GM18951 (cell line): ENCODE results near the gene LIPC.

Experiments
- POLR2A ChIP-seq: IDR thresholded peaks from 4 replicates; pipeline ENCODE4 v1.6.1; 2011; ENCODE audit warnings: mild to moderate bottlenecking; ENCODE audit not compliant: insufficient read length, insufficient read depth; ENCODE audit errors: extremely low read depth
- in situ Hi-C: fragments of 300-500 bp; cut with MboI; formaldehyde crosslinking; loops from one replicate; pipeline ENCODE4 v1.12.0; 2022; ENCODE audit warnings: low sequenced_read_pairs, mixed read lengths, inconsistent platforms; ENCODE audit not compliant: unreplicated experiment

Gene LIPC

DNA sequence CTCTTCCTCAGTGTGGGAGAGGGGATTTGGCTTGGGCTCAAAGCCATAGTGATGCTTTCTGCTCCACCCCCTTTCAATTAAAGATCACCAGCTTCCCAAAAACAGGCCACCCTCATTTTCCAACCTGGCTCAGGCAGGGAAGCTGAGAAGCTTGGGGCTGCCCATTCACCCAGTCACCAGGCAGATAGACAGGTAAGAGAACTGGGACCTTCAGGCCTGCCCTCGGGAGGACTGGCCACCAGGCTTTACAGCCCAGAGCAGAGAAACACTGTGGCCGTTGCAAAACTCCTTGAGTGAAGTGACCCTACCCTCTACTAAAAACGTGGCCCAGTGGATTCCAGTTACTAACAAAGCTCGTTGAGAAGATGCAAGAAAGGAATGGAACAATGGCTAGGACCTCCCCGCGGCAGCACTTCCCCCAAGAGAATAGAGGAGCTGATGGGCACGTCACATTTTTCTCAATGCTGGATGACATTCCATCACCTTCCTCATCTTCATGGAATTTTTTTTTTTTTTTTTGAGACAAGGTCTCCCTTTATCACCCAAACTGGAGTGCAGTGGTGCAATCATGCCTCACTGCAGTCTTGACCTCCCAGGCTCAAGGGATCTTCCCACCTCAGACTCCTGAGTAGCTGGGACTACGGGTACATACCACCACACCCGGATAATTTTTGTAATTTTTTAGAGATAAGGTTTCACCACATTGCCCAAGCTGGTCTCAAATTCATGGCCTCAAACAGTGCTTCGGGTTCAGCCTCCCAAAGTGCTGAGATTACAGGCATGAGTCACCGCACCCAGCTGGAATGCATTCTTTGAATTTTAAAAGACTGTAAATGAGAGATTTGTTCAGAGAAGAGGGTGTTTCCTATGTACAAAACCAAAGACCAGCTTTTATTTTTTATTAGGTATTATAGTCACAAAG is 37.9 kb downstream of the LIPC start:
- in situ Hi-C loops, result no loop called here
- no peak for TF ChIP-seq POLR2A

- TF ChIP-seq POLR2A, result no peak
- in situ Hi-C loops, result no loop called here
Measured at GRCh38 chr15:58471348-58471747, 39.6 kb downstream of the LIPC start.

- in situ Hi-C loops, result no loop called here
- no peak for TF ChIP-seq POLR2A
Measured at GRCh38 chr15:58472221-58472620, 40.4 kb downstream of the LIPC start.

- TF ChIP-seq POLR2A, result peak; percentile 13
- in situ Hi-C loops, result no loop called here
Measured at GRCh38 chr15:58472821-58473581, 41.2 kb downstream of the LIPC start.

DNA sequence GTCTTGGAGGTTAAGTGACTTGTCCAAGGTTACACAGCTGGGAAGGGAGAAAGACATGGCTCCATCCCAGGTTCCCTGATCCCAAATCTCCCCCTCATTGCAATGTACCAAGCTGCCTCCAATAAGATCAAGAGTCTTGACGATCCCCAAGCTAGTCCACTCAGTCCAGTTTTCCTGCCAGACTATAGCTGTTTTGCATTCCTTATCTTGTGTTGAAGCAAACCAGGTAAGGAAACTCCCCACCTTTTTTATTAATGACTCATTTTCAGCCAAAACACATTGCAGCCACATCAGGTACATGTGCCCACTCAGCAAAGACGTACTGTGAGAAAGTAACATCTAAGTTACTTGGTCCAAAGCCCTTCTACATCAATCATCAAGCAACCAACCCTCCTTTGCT is 41.9 kb downstream of the LIPC start:
- in situ Hi-C loops, result no loop called here
- no peak for TF ChIP-seq POLR2A

DNA sequence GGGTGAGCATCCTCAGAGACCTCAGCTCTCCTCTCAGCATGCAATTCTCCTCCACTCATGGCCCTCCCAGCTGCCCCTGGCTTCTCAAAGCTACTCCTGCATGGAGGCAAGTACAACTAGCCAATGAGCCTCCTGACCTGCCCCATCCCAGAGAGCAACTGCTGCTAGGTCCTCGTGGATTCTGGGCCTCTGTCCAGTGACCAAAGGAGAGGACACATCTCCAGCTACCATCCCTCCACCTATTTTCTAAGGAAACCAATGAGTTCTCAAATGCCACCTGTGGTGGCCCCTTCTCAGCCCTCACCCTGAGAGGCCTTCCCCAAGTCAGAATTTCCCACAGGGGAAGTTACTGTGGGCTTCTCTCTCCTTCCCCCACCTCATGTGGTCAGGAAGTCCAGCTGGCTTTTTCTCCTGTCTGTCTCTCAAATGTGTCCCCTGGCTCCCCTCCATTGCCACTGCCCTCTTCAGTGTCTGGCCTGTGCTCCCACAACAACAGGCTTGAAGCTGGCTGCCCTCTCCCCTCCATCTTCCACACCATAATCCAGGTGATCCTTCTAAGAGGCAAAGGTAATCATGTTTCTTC is 43.0 kb downstream of the LIPC start:
- in situ Hi-C loops, result no loop called here
- TF ChIP-seq POLR2A, result no peak

GRCh38 chr15:58475573-58476524 is 44.1 kb downstream of the LIPC start:
- in situ Hi-C loops, result no loop called here
- TF ChIP-seq POLR2A, result no peak

- no peak for TF ChIP-seq POLR2A
- in situ Hi-C loops, result no loop called here
Measured at GRCh38 chr15:58476525-58477162, 44.9 kb downstream of the LIPC start.

DNA sequence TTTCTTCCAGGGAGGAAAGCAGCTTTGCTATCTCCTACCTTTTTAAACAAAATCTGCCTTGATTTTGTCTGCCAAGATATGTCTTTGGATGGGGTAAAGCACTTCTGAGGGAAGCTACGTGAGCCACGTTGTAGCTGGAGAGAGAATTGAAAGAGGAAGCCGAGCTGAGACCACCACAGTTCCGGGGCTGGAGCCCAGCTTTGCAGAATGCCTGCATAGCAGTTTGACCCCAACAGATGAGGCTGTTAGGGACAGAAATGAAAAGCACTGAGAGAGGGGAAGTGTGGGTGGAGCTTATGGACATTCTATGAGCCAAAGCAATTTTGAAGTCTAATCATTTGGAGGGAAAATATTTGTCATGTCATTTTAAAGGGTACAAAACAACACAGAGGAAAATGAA is 45.4 kb downstream of the LIPC start:
- TF ChIP-seq POLR2A, result no peak
- in situ Hi-C loops, result no loop called here

DNA sequence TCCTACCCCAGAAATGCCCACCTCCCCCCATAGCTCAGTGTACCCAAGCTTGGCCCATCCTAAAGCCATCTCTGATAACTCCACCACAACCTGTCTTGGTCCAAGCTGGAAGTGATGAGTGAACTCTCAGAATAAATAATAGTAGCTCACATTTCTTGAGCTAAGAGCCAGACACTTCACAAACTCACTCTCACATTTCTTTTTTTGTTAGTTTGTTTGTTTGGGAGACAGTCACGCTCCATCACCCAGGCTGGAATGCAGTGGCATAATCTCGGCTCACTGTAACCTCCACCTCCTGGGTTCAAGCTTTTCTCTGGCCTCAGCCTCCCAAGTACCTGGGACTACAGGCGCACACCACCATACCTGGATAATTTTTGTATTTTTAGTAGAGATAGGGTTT is 46.2 kb downstream of the LIPC start:
- in situ Hi-C loops, result no loop called here
- TF ChIP-seq POLR2A, result no peak

DNA sequence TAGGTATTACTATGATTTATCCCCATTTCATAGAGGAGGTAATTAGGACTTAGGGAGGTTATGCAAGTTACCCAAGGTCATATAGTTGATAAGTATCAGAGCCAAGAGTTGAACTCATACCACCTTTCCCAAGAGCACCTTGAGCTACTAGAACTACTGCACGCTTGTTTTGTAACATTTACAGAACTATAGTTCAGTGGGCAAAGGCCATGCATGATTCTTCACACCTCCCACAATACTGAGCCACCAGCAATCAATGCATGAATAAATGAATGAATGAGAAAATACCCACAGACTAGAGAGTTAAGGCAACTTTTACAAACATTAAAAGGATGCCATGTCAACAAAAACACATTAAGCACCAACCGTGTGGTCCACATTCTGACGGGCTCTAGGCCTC is 46.8 kb downstream of the LIPC start:
- in situ Hi-C loops, result no loop called here
- TF ChIP-seq POLR2A, result no peak

DNA sequence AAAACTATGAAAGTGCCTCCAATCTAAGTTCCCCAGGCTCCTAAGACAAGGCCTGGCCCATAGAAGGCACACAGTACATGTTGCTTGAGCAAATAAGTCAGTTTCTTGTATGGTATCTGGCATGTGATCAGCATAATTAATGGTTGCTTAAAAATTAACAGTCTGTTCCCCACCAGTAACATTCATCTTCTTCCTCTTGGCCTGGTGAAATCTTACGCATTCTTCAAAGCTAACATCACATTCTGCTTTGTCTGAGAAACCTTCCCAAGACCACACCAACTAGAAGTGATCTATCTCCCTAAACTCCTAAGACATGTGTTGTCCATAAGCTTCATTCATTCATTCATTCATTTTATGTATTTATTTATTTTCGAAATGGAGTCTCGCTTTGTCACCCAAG is 48.1 kb downstream of the LIPC start:
- in situ Hi-C loops, result no loop called here
- no peak for TF ChIP-seq POLR2A
